T1000 (cell line): ENCODE data around the gene SNAP29.
A peak's percentile ranks its signal among the peaks of the same experiment; 100 is the strongest.
"Not testable (repeated sequence)": the region's sequence is repeated elsewhere in the genome, so short reads cannot be mapped to it uniquely, and the experiment has no call there.

ENCODE experiments used
- DNase-seq: peaks from one replicate; lab custom pipeline; 2025; ENCODE audit warnings: mixed read lengths; lab: John Stamatoyannopoulos, UW

Gene SNAP29

DNA sequence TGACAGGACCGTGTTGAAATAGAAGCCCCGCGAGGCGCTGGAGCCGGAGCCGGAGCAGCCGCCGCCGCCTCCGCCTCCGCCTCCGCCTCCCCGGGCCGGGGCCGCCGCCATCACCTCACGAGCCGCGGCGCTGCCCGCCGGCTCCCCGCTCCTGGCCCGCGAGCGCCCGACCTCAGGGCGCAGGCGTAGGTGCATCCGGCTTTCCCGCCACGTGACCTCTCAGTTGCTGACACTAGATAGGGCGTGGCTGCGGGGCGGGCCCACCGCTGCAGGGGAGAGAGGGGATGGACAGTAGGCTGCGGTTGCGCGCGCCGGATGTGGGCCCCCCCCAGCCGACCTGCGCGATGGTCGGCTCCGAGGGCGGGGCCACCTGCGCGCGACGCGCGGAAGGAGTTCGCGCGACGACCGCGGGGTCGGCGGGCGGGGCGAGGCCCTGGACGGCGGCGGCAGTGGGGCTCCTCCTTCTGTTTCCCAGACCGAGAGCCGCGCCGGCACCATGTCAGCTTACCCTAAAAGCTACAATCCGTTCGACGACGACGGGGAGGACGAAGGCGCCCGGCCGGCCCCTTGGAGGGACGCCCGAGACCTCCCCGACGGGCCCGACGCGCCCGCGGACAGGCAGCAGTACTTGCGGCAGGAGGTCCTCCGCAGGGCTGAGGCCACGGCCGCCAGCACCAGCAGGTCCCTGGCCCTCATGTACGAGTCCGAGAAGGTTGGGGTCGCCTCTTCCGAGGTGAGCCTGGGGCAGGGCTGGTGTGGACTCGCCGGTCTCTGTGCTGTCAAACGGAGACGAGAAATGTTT is at the start of gene SNAP29, which contains the start of gene PI4KA:
Gene SNAP29 (plus strand): TSS at position 393 of the 802 bp plus-strand sequence. CDS start 104 bp downstream, at position 497.
Gene PI4KA (minus strand): TSS at position 197 of the 802 bp plus-strand sequence. CDS start 86 bp downstream, at position 111.
- peak; percentile 97 for DNase-seq

GRCh38 chr22:20809538-20810185 is 49.1 kb upstream of the SNAP29 start:
- DNase-seq, result no peak

GRCh38 chr22:20810645-20811044 is 48.2 kb upstream of the SNAP29 start:
- no peak for DNase-seq

DNA sequence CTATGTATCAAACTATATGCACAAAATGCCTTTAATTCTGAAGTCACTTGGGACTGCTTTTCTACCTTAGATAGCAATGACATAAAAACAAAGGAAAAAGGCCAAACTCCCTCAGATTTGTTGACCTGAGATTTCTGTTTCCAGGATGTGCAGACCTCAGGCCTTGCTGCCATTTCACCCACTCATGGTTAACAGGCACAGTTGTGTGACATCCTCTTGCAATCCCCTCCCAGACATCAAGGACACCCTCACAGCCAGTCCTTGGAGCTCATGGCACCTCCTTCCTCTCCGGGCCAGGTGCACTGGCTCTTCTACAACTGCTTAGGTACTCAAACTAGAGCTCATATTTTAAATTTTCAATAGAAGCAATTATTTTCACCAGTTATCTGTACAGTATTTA is 47.6 kb upstream of the SNAP29 start:
- no peak for DNase-seq

DNA sequence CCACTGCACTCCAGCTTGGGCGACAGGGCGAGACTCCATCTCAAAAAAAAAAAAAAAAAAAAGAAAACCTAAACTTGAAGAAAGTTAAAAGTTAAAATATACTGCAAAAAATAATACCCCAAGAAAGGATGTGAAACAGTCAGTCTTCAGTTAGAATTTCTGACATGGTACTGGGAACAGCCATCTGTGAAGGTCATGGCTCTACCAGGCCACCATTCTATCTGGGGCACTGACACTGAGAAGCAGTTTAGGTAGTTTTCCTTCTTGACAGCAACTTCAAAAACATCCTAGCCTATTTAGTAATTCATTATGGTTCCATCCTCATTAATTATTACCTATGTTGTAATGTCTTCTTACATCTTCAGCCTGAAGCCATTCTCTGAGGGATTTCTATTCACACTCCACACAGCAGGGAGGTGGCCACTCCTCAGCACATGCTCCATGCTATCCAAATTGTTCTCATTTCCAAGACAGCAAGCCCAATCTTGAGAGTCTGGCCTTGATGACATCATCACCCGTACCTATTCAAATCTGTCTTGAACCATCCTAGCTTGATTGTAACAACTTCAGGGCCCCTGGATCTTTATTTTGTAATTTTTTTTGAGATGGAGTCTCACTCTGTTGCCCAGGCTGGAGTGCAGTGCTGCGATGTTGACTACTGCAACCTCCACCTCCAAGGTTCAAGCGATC is 46.7 kb upstream of the SNAP29 start:
- DNase-seq, result no peak

- no peak for DNase-seq
Observed at GRCh38 chr22:20813056-20813455, 45.8 kb upstream of the SNAP29 start.

- DNase-seq, result no peak
Observed at GRCh38 chr22:20814221-20814808, 44.5 kb upstream of the SNAP29 start.

GRCh38 chr22:20815477-20816050 is 43.2 kb upstream of the SNAP29 start:
- no peak for DNase-seq

DNA sequence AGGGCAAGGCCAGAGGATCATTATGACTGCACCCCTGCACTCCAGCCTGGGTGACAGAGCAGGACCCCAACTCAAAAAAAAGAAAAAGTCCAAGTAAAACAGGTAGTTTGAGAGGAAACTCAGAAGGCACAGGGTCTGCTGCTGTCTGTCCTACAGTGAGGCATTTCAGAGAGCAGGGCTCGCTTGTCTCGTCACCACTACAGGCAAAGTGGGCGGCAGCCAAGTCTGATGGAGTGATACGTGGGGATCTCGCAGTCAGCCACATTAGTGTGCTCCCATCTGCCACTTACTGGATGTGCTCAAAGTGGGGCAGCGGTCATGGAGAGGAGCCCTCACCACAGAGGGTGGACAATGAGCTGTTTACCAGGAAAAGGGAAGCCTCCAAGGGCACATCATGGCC is 42.2 kb upstream of the SNAP29 start:
- no peak for DNase-seq

DNA sequence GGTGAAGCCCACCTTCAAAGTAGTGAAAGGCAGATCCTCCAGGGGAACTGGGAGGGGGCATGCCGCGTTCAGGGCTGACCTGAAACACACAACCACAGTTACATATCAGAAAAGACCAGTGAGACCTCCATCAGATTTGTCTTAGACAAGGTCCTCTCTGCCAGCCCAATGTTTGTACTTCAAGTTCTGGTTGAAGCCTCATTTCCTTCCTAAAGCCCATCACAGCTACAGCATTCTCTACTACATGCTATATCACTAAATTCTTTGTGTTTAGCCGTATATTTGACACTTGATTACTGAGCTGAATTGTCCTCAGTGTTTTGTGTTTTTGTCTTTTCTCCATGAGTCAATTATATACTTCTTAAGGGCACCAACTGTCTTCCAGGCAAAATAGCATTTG is 40.3 kb upstream of the SNAP29 start:
- no peak for DNase-seq

GRCh38 chr22:20819471-20819870 is 39.3 kb upstream of the SNAP29 start:
- DNase-seq, result no peak

GRCh38 chr22:20821717-20822239 is 37.0 kb upstream of the SNAP29 start:
- DNase-seq, result not testable (repeated sequence)

GRCh38 chr22:20822240-20822639 is 36.6 kb upstream of the SNAP29 start:
- DNase-seq, result no peak

GRCh38 chr22:20823264-20823663 is 35.5 kb upstream of the SNAP29 start:
- no peak for DNase-seq

- DNase-seq, result not testable (repeated sequence)
Observed at GRCh38 chr22:20825216-20825615, 33.6 kb upstream of the SNAP29 start.

GRCh38 chr22:20825624-20826023 is 33.2 kb upstream of the SNAP29 start:
- no peak for DNase-seq

- not testable (repeated sequence) for DNase-seq
Observed at GRCh38 chr22:20826373-20827152, 32.2 kb upstream of the SNAP29 start.

GRCh38 chr22:20829491-20830134 is 29.2 kb upstream of the SNAP29 start:
- no peak for DNase-seq

DNA sequence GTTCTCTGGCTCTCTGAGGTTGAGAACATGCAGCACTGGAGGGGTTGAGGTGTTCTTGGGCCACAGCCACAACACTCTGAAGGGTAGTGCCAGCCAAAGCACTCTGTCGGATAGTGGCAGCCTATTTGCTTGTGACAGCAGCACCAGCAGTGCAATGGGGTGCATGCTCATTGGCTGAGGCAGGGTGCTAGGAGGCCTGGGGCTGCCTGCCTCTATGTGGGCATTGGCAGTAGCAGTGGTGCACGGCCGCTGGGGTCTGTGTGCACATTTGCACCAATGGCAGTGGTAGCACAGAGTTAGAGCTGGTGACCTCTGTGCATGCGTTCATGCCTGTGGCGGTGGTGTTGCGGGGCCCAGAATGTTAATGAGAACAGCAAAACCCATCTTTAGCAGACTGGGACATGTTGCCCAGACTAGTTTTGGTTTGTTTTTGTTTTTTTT is 25.6 kb upstream of the SNAP29 start:
- no peak for DNase-seq

DNA sequence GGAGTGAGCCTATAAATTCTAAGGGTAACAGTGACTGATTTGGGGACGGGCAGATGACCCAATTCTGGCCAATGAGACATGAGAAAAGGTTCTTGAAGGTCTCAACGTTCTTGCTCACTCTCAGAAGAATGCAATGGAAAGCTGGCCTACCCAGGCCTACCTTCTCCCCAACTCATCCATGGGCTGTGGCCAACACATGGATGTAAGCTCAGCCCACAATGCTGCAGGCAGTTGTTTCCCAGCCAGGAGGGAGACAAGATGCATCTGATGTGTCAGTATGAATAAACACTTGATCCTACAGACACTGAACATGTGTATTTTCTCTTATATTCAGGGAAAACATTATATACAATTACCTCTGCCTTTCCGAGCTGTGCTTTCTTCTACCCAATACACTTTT is 24.6 kb upstream of the SNAP29 start:
- DNase-seq, result no peak
